H9 (cell line): ENCODE results near the gene RGS21. TPM values are rescaled to one million over a fixed set of nuclear protein-coding genes. Genes with fewer than 3 reads are reported as not detected.

Source experiments
- DNase-seq: peaks from one replicate; pipeline ENCODE4 v3.0.0-alpha.2; 2017
- H2AFZ ChIP-seq: one replicate; pipeline ENCODE4 v1.6.1; 2013; ENCODE audit warnings: mild to moderate bottlenecking, low read length, control low read depth, moderate library complexity
- H2AK5ac ChIP-seq: 2 replicates; pipeline ENCODE4 v1.6.1; 2013; ENCODE audit warnings: low read length, control low read depth, mixed read lengths; ENCODE audit not compliant: insufficient read length
- H2BK120ac ChIP-seq: one replicate; pipeline ENCODE4 v1.6.1; 2013; ENCODE audit warnings: low read depth, mild to moderate bottlenecking, low read length, control low read depth, inconsistent platforms; ENCODE audit not compliant: poor library complexity, severe bottlenecking
- H2BK12ac ChIP-seq: 2 replicates; pipeline ENCODE4 v1.6.1; 2013; ENCODE audit warnings: low read length, control low read depth, mixed read lengths, low read depth; ENCODE audit not compliant: insufficient read length
- H2BK15ac ChIP-seq: 2 replicates; pipeline ENCODE4 v1.6.1; 2013; ENCODE audit warnings: low read depth, low read length, control low read depth
- H2BK20ac ChIP-seq: one replicate; pipeline ENCODE4 v1.6.1; 2013; ENCODE audit warnings: low read depth, mild to moderate bottlenecking, low read length, control low read depth, inconsistent platforms; ENCODE audit not compliant: poor library complexity, severe bottlenecking
- H2BK5ac ChIP-seq: 2 replicates; pipeline ENCODE4 v1.6.1; 2013; ENCODE audit warnings: low read length, control low read depth, mixed read lengths; ENCODE audit not compliant: insufficient read length
- H3K14ac ChIP-seq: 2 replicates; pipeline ENCODE4 v1.6.1; 2013; ENCODE audit warnings: low read length, control low read depth; ENCODE audit not compliant: insufficient read depth
- H3K18ac ChIP-seq: 2 replicates; pipeline ENCODE4 v1.6.1; 2013; ENCODE audit warnings: low read depth, mild to moderate bottlenecking, mixed read lengths, low read length, control low read depth; ENCODE audit not compliant: insufficient read length
- H3K23ac ChIP-seq: 2 replicates; pipeline ENCODE4 v1.6.1; 2013; ENCODE audit warnings: low read length, control low read depth, mixed read lengths, low read depth; ENCODE audit not compliant: insufficient read length
- H3K23me2 ChIP-seq: 2 replicates; pipeline ENCODE4 v1.6.1; 2013; ENCODE audit warnings: low read depth, mild to moderate bottlenecking, mixed read lengths, low read length, control low read depth; ENCODE audit not compliant: insufficient read length, poor library complexity, severe bottlenecking
- H3K27ac ChIP-seq: 2 replicates; pipeline ENCODE4 v1.5.1; 2013; ENCODE audit warnings: low read length, control low read depth, mixed read lengths, low read depth; ENCODE audit not compliant: insufficient read length
- H3K27me3 ChIP-seq: 2 replicates; pipeline ENCODE4 v1.6.1; 2013; ENCODE audit warnings: low read length, control low read depth, inconsistent platforms; ENCODE audit not compliant: insufficient read depth
- H3K4ac ChIP-seq: 2 replicates; pipeline ENCODE4 v1.6.1; 2013; ENCODE audit warnings: low read depth, mild to moderate bottlenecking, control low read depth, inconsistent platforms, low read length, moderate library complexity
- H3K4me1 ChIP-seq: 2 replicates; pipeline ENCODE4 v1.6.1; 2013; ENCODE audit warnings: low read length, control low read depth, inconsistent platforms; ENCODE audit not compliant: insufficient read depth
- H3K4me2 ChIP-seq: 2 replicates; pipeline ENCODE4 v1.6.1; 2013; ENCODE audit warnings: low read length, control low read depth, mixed read lengths; ENCODE audit not compliant: insufficient read length, insufficient read depth
- H3K56ac ChIP-seq: 2 replicates; pipeline ENCODE4 v1.6.1; 2013; ENCODE audit warnings: low read depth, mild to moderate bottlenecking, mixed read lengths, low read length, control low read depth; ENCODE audit not compliant: insufficient read length
- H3K79me1 ChIP-seq: 2 replicates; pipeline ENCODE4 v1.6.1; 2013; ENCODE audit warnings: low read depth, mild to moderate bottlenecking, moderate library complexity, low read length, control low read depth, inconsistent platforms; ENCODE audit not compliant: insufficient read depth, poor library complexity, severe bottlenecking
- H3K79me2 ChIP-seq: 2 replicates; pipeline ENCODE4 v1.6.1; 2013; ENCODE audit warnings: low read length, control low read depth, inconsistent platforms; ENCODE audit not compliant: insufficient read depth
- H3K9ac ChIP-seq: 2 replicates; pipeline ENCODE4 v1.6.1; 2013; ENCODE audit warnings: low read length, control low read depth, mixed read lengths; ENCODE audit not compliant: insufficient read length; ENCODE audit errors: extremely low read depth
- H3K9me3 ChIP-seq: one replicate; pipeline ENCODE4 v1.6.1; 2013; ENCODE audit warnings: low read depth, low read length, inconsistent platforms; ENCODE audit not compliant: control insufficient read depth
- H3T11ph ChIP-seq: one replicate; pipeline ENCODE4 v1.6.1; 2013; ENCODE audit warnings: mild to moderate bottlenecking, low read length, control low read depth, inconsistent platforms
- H4K20me1 ChIP-seq: one replicate; pipeline ENCODE4 v1.6.1; 2013; ENCODE audit not compliant: control insufficient read depth, insufficient read length, insufficient read depth
- H4K5ac ChIP-seq: 2 replicates; pipeline ENCODE4 v1.6.1; 2013; ENCODE audit warnings: low read depth, mild to moderate bottlenecking, mixed read lengths, low read length, control low read depth; ENCODE audit not compliant: insufficient read length
- H4K8ac ChIP-seq: replicated peaks from 2 replicates; pipeline ENCODE4 v1.6.1; 2013; ENCODE audit warnings: low read length, control low read depth, mixed read lengths, low read depth; ENCODE audit not compliant: insufficient read length
- H4K91ac ChIP-seq: 2 replicates; pipeline ENCODE4 v1.6.1; 2013; ENCODE audit warnings: low read depth, mild to moderate bottlenecking, moderate library complexity, mixed read lengths, low read length, control low read depth; ENCODE audit not compliant: insufficient read length
- H3K27ac Mint-ChIP-seq, 3 experiments: 2 replicates in 2 of 3; 3 replicates in 1 of 3; pipeline ENCODE4 v1.8.0; 2020 to 2021; ENCODE audit warnings: mixed read lengths in 3 of 3, mild to moderate bottlenecking in 1 of 3, moderate library complexity in 1 of 3
- H3K27me3 Mint-ChIP-seq: 2 replicates; pipeline ENCODE4 v1.8.0; 2021; ENCODE audit warnings: low read depth, mild to moderate bottlenecking, moderate library complexity, mixed read lengths
- H3K36me3 Mint-ChIP-seq, 3 experiments: 2 replicates in 2 of 3; 3 replicates in 1 of 3; pipeline ENCODE4 v1.8.0; 2020 to 2021; ENCODE audit warnings: low read depth in 3 of 3, mixed read lengths in 3 of 3; ENCODE audit not compliant: insufficient read depth in 1 of 3
- H3K4me1 Mint-ChIP-seq, 2 experiments: 2 replicates each; pipeline ENCODE4 v1.8.0; 2020; ENCODE audit warnings: mixed read lengths in 2 of 2
- H3K4me3 Mint-ChIP-seq, 2 experiments: 2 replicates in 1 of 2; 3 replicates in 1 of 2; pipeline ENCODE4 v1.8.0; 2020 to 2021; ENCODE audit warnings: mild to moderate bottlenecking in 2 of 2, mixed read lengths in 2 of 2, moderate library complexity in 1 of 2
- H3K9me3 Mint-ChIP-seq, 2 experiments: 2 replicates in 1 of 2; 3 replicates in 1 of 2; pipeline ENCODE4 v1.8.0; 2020; ENCODE audit warnings: mild to moderate bottlenecking in 2 of 2, mixed read lengths in 2 of 2, moderate library complexity in 1 of 2
- total RNA-seq: library from RNA; stranded (reverse); gene quantifications from 2 replicates; pipeline ENCODE4 v1.2.1, GENCODE V29; 2021
- TF ChIP-seq, protein P1 (sequence below): fragments of 200-600 bp; sonication (generic); conservative IDR thresholded peaks from 3 replicates; pipeline ENCODE4 v1.8.0; 2021; ENCODE audit warnings: antibody characterized with exemption, mild to moderate bottlenecking

Gene RGS21
- total RNA-seq, 1 experiment from 2014 or later: not detected

DNA sequence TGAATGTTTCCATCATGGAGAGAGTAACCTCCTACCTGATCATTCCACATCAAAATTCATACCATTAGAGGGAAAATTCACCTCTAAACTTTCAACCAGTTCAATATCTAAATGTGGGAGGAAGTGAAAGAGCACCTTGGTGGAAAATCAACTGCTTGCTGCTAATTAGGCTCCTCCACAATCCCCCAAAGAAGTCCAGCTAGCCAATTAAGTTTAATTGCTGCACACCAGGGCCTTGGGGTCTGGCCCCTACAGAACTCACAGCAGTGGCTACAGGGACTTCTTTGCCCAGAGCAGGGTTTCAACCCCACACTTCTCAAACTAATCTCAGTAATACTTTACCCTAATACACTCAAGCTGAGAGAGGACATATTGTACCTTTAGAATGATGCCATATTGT lies 62.1 kb downstream of the RGS21 start:
- Histone ChIP-seq H2AFZ (no peak overlapping the region), H3K4me1 (no peaks in the 10 kb centered on the region), H3K27me3 (no peaks in the 10 kb centered on the region), H2BK20ac (no peak overlapping the region), H2BK12ac (no peak overlapping the region), H3K79me2 (no peaks in the 10 kb centered on the region), H4K5ac (no peak overlapping the region), H4K20me1 (no peaks in the 10 kb centered on the region), H3K79me1 (no peaks in the 10 kb centered on the region), H3K23me2 (no peaks in the 10 kb centered on the region), H3K23ac (no peak overlapping the region), H3K4me2 (no peak overlapping the region), H2AK5ac (no peak overlapping the region), H3K9ac (no peak overlapping the region), H3K56ac (no peak overlapping the region), H4K8ac (no peak overlapping the region), H3K27ac (no peak overlapping the region), H3K4ac (no peak overlapping the region), H3K9me3 (no peaks in the 10 kb centered on the region), H2BK5ac (no peak overlapping the region), H2BK120ac (no peak overlapping the region), H3K14ac (no peak overlapping the region), H3T11ph (no peak overlapping the region), H4K91ac (no peak overlapping the region), H3K18ac (no peak overlapping the region), H2BK15ac (no peak overlapping the region)
- no peaks in the 10 kb centered on the region for H3K36me3 Mint-ChIP-seq
- H3K27ac Mint-ChIP-seq: no peak overlapping the region; a peak in 1 of 7 replicates
- TF ChIP-seq, protein P1, sequence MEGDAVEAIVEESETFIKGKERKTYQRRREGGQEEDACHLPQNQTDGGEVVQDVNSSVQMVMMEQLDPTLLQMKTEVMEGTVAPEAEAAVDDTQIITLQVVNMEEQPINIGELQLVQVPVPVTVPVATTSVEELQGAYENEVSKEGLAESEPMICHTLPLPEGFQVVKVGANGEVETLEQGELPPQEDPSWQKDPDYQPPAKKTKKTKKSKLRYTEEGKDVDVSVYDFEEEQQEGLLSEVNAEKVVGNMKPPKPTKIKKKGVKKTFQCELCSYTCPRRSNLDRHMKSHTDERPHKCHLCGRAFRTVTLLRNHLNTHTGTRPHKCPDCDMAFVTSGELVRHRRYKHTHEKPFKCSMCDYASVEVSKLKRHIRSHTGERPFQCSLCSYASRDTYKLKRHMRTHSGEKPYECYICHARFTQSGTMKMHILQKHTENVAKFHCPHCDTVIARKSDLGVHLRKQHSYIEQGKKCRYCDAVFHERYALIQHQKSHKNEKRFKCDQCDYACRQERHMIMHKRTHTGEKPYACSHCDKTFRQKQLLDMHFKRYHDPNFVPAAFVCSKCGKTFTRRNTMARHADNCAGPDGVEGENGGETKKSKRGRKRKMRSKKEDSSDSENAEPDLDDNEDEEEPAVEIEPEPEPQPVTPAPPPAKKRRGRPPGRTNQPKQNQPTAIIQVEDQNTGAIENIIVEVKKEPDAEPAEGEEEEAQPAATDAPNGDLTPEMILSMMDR: no peak
- no peaks in the 10 kb centered on the region for H3K27me3 Mint-ChIP-seq
- no peak for DNase-seq
- H3K4me3 Mint-ChIP-seq: no peak overlapping the region
- H3K9me3 Mint-ChIP-seq: no peaks in the 10 kb centered on the region; a peak in 2 of 5 replicates
- peaks cover 6 to 8% of the 10 kb centered on the region in 2 experiments for H3K4me1 Mint-ChIP-seq
